HG03159 (cell line): ENCODE measurements around the gene TMEFF1.

Source experiments
- ATAC-seq: cut with Tn5 transposase; IDR thresholded peaks from one replicate; pipeline ENCODE4 v1.9.1; 2021; ENCODE audit warnings: mild to moderate bottlenecking, moderate library complexity; ENCODE audit not compliant: unreplicated experiment

The TMEFF1 gene

DNA sequence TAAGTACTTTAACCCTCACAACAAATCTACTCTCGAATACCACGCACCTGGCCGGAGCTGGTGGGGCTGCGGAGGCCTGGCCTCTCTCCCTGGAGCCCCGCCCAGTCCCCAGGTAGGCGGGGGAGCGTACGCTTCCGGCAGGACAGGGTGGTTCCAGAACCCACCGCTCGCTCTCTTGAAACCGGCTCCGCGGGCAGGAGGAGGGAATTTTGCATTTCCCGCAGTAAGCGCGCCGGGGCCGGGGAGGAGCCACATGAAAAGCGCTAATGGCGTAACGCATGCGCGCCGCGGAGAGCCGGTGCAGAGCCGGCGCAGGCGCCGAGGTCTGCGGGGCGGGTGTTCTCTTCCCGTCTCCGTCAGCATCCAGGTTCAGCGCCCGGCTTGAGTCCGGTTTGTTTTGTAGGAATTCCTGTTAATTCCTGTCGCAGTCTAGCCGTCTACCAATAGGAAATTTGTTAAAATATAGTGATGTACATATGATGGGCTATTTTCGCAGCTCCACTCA is 125.7 kb downstream of the TMEFF1 start:
- peak; percentile 75 for ATAC-seq

DNA sequence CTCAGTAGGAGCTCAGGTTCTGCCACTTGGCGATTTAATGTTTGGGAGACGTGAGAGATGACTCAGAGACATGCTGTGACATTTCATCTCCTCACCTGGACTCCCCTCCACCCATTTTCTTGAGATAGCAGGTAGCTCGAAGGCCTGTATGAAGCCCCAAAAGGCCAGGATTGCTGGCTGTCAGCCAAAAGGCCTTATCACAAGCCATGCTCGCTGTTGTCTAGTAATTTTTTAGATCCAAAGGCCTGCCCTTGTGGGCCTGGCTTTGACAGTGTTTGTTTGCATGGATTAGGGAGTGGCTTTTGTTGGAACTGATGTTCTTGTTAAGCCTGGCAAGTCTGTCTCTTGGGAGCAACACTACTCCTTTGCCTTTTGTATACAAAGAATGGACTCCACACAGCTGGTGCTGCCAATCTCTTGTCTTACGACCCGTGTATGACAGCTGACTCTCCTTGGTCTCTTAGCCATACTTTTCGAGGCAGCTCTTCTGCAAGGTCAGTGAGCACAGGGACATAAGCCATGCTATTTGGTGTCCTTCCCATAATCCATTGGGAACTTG is 127.7 kb downstream of the TMEFF1 start:
- no peak for ATAC-seq

DNA sequence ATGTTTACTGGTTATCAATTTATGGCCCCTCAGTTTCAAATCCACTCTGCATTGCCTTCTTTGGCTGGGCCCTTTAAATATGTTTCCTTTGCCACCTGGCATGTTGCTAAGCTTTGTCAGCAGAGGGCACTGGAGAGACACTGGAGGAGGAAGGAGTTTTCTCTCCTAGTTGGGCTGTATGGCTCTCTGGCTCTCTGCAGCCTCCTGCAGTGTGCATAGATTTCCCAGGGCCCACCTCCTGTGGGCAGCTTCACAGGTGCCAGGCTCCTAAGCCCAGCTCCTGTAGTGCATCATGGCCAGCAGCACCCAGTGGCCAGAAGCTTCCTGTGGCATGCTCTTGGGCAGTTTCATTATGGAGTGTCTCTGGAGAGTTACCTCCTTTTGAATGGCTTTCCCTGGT is 128.3 kb downstream of the TMEFF1 start:
- ATAC-seq, result peak; percentile 65

DNA sequence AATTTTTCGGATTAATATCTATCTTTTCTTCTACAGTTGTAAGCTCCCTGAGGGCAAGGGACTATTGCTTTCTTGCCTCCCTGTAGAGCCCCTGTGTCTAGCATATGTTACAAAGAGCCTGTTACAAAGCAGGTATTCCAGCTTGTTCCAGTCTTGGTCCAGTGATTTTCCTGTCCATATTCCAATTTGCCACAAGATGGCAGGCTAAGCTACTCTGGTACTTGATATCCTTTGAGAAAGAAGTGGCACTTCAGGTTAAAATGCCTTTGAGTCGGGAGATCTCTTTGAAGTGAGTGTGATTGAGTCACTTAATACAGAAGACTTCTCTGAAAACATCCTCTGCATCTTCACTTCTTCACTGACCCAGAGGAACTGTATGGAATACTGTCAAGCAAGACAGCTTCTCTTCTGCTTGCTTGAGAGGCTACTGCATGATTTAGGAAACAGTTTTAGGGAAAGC is 129.4 kb downstream of the TMEFF1 start:
- no peak for ATAC-seq

DNA sequence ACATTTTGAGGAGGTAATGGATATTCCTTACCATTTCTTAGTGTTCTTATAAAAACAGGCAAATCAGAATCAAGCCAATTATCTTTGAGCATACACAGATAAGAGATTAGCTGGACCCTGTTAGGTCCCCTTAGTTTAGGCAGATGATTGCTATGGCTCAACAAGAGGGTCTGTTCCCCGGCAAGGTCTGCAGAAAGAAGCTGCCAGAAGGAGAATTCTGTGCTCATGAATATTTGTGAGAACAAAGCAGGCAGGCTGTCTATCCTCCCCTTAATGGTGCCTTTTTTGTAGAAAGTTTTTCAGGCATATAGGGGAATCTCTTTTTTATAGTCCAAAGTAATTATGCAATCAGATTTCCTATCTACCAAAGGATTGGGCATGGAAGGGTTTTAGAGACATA is 132.5 kb downstream of the TMEFF1 start:
- no peak for ATAC-seq

DNA sequence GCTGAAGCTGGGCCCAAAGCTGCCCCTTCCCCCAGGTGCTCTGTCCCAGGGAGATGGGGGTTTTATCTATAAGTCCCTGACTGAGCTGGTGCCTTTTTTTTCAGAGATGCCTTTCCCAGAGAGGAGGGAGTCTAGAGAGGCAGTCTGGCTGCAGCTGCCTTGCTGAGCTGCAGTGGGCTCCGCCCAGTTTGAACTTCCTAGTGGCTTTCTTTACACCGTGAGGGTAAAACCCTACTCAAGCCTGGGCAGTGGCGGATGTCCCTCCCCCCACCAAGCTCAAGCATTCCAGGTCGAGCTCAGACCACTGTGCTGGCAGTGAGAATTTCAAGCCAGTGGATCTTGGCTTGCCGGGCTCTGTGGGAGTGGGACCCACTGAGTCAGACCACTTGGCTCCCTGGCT is 146.2 kb downstream of the TMEFF1 start:
- no peak for ATAC-seq

DNA sequence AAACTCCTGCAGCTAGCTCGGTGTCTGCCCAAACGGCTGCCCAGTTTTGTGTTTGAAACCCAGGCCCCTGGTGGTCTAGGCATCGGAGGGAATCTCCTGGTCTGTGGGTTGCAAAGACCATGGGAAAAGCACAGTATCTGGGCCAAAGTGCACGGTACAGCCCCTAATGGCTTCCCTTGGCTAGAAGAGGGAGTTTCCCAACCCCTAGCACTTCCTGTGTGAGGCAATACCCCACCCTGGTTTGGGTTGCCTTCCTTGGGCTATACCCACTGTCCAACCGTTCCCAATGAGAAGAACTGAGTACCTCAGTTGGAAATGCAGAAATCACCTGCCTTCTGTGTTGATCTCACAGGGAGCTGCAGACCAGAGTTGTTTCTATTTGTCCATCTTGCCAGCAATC is 146.7 kb downstream of the TMEFF1 start:
- no peak for ATAC-seq

DNA sequence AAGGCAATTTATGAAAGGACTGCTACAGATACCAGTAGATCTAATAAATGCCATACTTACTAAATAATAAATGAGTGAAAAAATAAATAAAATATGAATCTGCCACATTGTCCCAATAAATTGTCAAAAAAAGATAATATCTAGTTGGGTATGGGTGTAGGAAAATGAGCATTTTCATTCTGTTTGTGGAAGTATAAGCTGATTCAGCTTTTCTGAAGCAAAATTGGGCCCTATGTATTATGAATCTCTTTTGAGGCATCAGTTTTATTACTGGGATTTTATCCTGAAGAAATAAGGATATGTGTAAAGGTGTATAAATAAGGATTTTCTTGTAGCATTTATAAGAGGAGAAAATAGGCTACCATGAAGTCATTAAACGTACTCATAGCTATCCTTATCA is 151.0 kb downstream of the TMEFF1 start:
- ATAC-seq, result no peak

DNA sequence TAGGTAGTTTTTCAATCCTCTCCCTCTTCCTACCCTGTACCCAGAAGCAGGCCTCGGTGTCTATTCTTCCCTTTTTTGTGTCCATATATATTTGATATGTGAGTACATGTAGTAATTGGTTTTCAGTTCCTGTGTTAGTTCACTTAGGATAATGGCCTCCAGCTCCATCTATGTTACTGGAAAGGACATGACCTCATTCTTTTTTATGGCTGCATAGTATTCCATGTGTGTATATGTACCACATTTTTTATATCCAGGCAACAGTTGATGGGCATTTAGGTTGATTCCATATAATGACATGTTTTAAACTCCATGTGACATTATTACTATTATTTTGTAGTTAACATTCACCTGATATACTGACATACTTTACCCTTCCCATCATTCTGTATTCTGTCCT is 154.0 kb downstream of the TMEFF1 start:
- ATAC-seq, result no peak
